Rectal smooth muscle tissue (tissue), 1 donor: ENCODE results near the gene CRY2.
"Not testable (repeated sequence)": the region's sequence is repeated elsewhere in the genome, so short reads cannot be mapped to it uniquely, and the experiment has no call there.

ENCODE experiments used
- H3K27ac ChIP-seq: one replicate; pipeline ENCODE4 v1.7.0; 2013; ENCODE audit warnings: low read depth, low read length, inconsistent platforms
- H3K27me3 ChIP-seq: one replicate; pipeline ENCODE4 v1.7.0; 2013; ENCODE audit warnings: low read length; ENCODE audit not compliant: control insufficient read depth, insufficient read depth
- H3K36me3 ChIP-seq: one replicate; pipeline ENCODE4 v1.7.0; 2013; ENCODE audit warnings: low read length; ENCODE audit not compliant: control insufficient read depth, insufficient read depth
- H3K4me1 ChIP-seq: one replicate; pipeline ENCODE4 v1.7.0; 2013; ENCODE audit warnings: low read length; ENCODE audit not compliant: control insufficient read depth, insufficient read depth
- H3K4me3 ChIP-seq: one replicate; pipeline ENCODE4 v1.7.0; 2013; ENCODE audit warnings: low read length
- H3K9ac ChIP-seq: one replicate; pipeline ENCODE4 v1.7.0; 2013; ENCODE audit warnings: low read length

CRY2 gene

GRCh38 chr11:45902452-45903380, 55.4 kb downstream of the CRY2 start:
- Histone ChIP-seq H3K27ac (no peak overlapping the region), H3K9ac (no peak overlapping the region), H3K36me3 (no peaks in the 10 kb centered on the region), H3K4me3 (no peak overlapping the region), H3K27me3 (peaks cover 2% of the 10 kb centered on the region), H3K4me1 (peaks cover 16% of the 10 kb centered on the region)

DNA sequence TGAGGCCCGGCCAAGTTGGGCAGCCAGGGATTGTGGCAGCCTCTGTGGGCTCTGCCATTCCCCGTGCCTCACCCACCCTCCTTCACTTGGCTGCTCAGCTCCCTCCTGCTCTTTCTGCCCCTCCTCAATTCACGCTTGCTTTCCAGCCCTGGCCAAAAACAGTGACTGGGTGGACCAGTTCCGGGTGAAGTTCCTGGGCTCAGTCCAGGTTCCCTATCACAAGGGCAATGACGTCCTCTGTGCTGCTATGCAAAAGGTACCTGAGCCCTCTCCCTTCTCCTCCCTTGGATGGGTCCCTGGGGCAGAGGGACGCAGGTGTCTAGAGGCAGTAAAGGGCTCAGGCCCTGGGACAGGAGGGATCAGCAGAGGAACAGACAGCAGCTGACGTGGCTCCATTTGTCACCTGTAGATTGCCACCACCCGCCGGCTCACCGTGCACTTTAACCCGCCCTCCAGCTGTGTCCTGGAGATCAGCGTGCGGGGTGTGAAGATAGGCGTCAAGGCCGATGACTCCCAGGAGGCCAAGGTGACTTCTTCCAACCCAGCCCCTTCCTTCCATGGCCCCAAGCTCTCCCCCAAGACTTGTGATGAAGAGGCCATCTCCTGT, 57.1 kb downstream of the CRY2 start:
- Histone ChIP-seq H3K36me3 (no peaks in the 10 kb centered on the region), H3K4me1 (peaks cover 8% of the 10 kb centered on the region), H3K27ac (no peak overlapping the region), H3K9ac (no peak overlapping the region), H3K27me3 (no peaks in the 10 kb centered on the region), H3K4me3 (no peak overlapping the region)

- Histone ChIP-seq H3K4me3 (no peak overlapping the region), H3K36me3 (peaks cover 3% of the 10 kb centered on the region), H3K4me1 (peaks cover 8% of the 10 kb centered on the region), H3K9ac (no peak overlapping the region), H3K27me3 (no peaks in the 10 kb centered on the region), H3K27ac (no peak overlapping the region)
Observed at GRCh38 chr11:45905095-45905494, 57.8 kb downstream of the CRY2 start.

GRCh38 chr11:45905576-45905975, 58.3 kb downstream of the CRY2 start:
- H3K36me3 ChIP-seq, H3K4me1 ChIP-seq, H3K4me3 ChIP-seq, H3K9ac ChIP-seq, H3K27me3 ChIP-seq, H3K27ac ChIP-seq: not testable (repeated sequence)

DNA sequence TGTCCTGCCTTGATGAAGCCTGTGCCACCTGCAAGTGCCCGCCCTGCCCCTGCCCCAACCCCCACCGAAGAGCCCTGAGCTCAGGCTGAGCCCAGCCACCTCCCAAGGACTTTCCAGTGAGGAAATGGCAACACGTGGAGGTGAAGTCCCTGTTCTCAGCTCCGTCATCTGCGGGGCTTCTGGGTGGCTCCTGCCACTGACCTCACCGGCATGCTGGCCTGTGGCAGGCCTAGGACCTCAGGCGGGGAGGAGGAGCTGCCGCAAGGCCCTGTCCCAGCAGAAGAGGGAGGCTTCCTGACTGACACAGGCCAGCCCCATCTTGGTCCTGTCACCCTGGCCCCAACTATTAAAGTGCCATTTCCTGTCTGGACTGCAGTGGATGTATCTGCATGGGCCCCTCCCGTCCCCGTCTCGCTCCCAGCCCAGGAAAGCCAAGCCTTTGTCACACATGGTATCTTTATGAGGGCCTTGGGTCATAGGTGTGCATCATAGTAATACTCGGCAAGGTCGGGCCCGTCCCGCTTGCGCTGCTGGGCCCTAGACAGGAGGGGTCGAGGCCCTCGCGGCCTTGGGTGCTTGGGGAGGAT, 58.9 kb downstream of the CRY2 start:
- Histone ChIP-seq H3K9ac (no peak overlapping the region), H3K27me3 (no peaks in the 10 kb centered on the region), H3K27ac (no peak overlapping the region), H3K4me1 (peaks cover 2% of the 10 kb centered on the region), H3K4me3 (no peak overlapping the region), H3K36me3 (peaks cover 8% of the 10 kb centered on the region)

DNA sequence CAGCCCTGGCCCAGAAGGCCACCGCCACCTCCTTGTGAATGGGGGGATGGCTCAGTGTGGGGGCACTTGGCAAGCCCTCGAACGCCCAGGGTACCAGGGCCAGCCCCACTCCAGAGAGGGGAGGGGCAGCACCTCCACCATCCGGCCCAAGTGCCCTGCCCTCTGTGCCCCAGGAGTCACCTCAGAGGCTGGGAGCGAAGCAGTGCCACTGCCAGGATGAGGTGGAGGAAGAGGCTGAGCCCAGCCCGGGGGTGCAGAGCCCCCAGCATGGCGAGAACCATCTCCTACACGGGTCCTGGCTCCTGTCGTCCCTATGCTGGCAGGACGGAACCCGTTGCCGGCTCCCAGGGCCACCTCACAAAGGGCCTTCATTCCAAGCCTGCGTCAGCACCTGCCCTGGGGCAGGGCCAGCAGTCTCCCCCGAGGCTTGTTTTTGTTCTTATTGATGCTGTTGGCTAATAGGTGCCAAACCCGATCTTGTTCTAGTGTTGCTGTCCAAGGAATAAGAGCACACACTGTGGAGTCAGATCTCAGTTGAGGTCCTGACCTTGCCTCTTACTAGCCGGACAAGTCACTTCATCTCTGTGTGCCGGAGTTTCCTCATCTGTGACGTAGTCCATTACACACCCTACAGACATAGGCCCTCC, 59.8 kb downstream of the CRY2 start, which contains the start of gene FREY1:
TSS of gene FREY1 (minus strand) at position 307 of the 647 bp plus-strand sequence. CDS start at position 281, 26 bp downstream.
- Histone ChIP-seq H3K36me3 (peaks cover 11% of the 10 kb centered on the region), H3K27me3 (no peaks in the 10 kb centered on the region), H3K4me1 (no peaks in the 10 kb centered on the region), H3K4me3 (no peak within 1 kb of the TSS), H3K9ac (no peak within 1 kb of the TSS), H3K27ac (no peak within 1 kb of the TSS)

DNA sequence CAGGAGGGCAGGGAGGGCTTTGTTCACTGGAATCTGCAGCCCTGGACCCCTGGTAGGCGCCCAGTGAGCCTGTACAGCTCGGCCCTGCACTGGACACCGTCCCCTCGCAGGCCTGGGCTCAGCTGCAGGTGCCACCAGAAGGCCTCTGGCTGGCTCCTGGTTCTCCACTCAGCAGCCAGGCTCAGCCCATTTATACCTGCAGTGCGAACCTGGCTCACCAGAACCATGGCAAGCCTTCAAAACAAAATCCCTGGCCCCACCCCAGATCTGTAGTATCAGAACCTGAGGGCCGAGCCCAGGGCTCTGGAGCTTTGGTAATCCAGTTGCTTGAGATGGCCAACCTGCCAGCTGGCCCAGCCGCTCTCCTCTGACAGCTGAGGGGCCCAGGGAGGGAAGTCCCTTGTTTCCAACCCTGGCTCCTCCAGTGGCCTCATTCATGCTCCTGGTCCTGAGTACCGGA, 60.7 kb downstream of the CRY2 start:
- Histone ChIP-seq H3K4me1 (no peaks in the 10 kb centered on the region), H3K9ac (no peak overlapping the region), H3K36me3 (peaks cover 12% of the 10 kb centered on the region), H3K27ac (no peak overlapping the region), H3K27me3 (no peaks in the 10 kb centered on the region), H3K4me3 (no peak overlapping the region)

DNA sequence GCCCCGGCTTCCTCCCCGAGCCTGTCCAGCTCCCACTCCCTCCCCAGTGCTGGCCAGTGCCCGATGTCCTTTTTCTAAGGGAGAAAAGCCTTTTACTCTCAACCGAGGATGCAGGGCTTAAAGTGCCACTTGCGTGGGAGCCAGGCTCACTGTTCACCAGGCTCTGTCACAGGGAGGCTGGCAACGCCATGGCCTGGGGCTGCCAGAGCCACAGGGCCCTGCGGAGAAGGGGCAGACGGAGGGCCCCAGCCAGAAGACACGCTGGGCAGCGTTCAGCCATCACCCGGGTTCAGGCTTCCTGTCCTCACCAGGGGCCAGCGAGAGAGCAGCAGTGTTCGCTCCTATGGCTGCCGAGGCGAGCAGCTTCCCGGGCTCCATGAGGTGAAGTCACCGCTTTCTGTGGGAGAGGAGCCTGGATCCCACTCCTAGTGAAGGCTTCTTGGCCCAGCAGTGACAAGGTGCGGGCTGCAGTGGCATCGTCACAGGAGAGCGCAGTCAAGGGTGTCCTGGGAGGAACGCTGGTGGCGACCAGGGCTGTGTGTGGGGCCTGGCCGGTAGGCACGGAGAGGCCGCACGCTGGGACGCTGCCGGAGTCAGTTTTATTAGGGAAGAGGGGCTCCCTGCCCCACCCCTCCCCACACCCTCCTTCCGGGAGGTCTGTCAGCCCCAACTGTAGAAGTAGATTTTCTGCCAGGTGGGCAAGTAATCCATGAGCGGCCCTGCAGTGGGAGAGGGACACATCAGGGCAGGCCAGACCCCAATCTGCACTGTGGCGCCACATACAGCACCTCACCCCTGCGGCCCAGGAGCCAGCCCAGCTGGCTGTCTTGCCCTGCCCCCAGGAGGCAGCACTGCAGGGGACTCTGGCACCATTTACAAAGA, 62.6 kb downstream of the CRY2 start:
- Histone ChIP-seq H3K9ac (no peak overlapping the region), H3K4me3 (no peak overlapping the region), H3K27me3 (no peaks in the 10 kb centered on the region), H3K4me1 (no peaks in the 10 kb centered on the region), H3K36me3 (peaks cover 28% of the 10 kb centered on the region), H3K27ac (no peak overlapping the region)

DNA sequence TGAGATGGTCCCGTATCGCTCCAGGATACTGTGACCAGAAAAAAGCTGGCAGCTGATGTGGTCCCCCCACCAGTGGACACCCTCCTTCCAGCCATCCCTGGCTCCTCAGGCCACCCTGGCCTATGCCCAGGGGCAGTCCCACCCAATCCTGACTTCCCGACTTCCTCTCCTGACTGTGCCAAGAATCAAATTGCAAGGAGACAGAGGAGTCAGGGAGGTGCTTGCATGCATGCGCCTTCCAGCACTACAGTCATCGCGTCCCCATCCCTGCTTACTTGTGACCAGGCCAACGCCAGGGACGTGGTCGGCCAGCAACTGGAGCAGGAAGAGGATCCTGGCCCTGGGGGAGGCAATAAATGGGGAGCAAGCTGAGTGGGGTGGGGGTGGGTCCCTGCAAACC, 63.3 kb downstream of the CRY2 start:
- Histone ChIP-seq H3K36me3 (peaks cover 28% of the 10 kb centered on the region), H3K4me1 (no peaks in the 10 kb centered on the region), H3K9ac (no peak overlapping the region), H3K4me3 (no peak overlapping the region), H3K27ac (no peak overlapping the region), H3K27me3 (no peaks in the 10 kb centered on the region)

GRCh38 chr11:45913514-45913913, 66.2 kb downstream of the CRY2 start:
- Histone ChIP-seq H3K36me3 (peaks cover 28% of the 10 kb centered on the region), H3K27me3 (no peaks in the 10 kb centered on the region), H3K4me1 (no peaks in the 10 kb centered on the region), H3K27ac (no peak overlapping the region), H3K9ac (no peak overlapping the region), H3K4me3 (no peak overlapping the region)

GRCh38 chr11:45913942-45914635, 66.8 kb downstream of the CRY2 start:
- Histone ChIP-seq H3K9ac (no peak overlapping the region), H3K27ac (no peak overlapping the region), H3K4me1 (no peaks in the 10 kb centered on the region), H3K4me3 (no peak overlapping the region), H3K27me3 (no peaks in the 10 kb centered on the region), H3K36me3 (peaks cover 28% of the 10 kb centered on the region)
